K562 (cell line): ENCODE data around the gene FARP1. TPM values are rescaled to one million over a fixed set of nuclear protein-coding genes. Genes with fewer than 3 reads are reported as not detected.

Experiments
- ATAC-seq: fragments of 200-7000 bp; cut with Tn5 transposase; 3 replicates; pipeline ENCODE4 v1.9.1; 2020; ENCODE audit warnings: moderate library complexity
- BruUV-seq: library from RNA; stranded (reverse); fragments of 400-500 nt; replicated peaks from 2 replicates; lab custom pipeline; 2021; lab: Mats Ljungman, UMichigan
- CTCF ChIA-PET: fragments of 300-600 bp; formaldehyde crosslinking; extraction: SDS; loops from one replicate; lab custom pipeline; 2021; ENCODE audit warnings: low intra/inter-chr PET ratio; lab: Yijun Ruan, JAX
- POLR2A ChIA-PET: fragments of 300-600, 350-650 bp; sonication (Branson Sonifier 250); formaldehyde crosslinking; extraction: SDS; loops from one replicate; lab custom pipeline; 2021; ENCODE audit warnings: antibody characterized with exemption, inconsistent platforms; lab: Yijun Ruan, JAX
- DNase-seq, 4 experiments: peaks; one replicate each; pipeline versions ENCODE4 v3.0.0 to v3.0.0-alpha.2; 2011 to 2018; ENCODE audit warnings: low spot score in 3 of 4, mixed read lengths in 3 of 4; ENCODE audit errors: extremely low read depth in 1 of 4
- FAIRE-seq: peaks from 2 replicates; lab custom pipeline; 2011; peaks lifted over from hg19 to GRCh38; lab: Jason Lieb, UNC
- H2AFZ ChIP-seq: 2 replicates; pipeline ENCODE4 v1.6.0; 2011; ENCODE audit warnings: low read depth, low read length, control low read depth, inconsistent platforms
- H3K27ac ChIP-seq: fragments of 200-600 bp; 3 replicates; pipeline ENCODE4 v1.8.0; 2011; ENCODE audit warnings: low read depth, mild to moderate bottlenecking, control low read depth, inconsistent platforms, low read length, moderate library complexity, mixed read lengths; ENCODE audit errors: extremely low read depth
- H3K27me3 ChIP-seq, 2 experiments: fragments of 300-600 bp in 1 of 2; 2 replicates in 1 of 2; 3 replicates in 1 of 2; pipeline versions ENCODE4 v1.6.0 to v1.8.0; 2011; ENCODE audit warnings: inconsistent platforms in 2 of 2, low read length in 2 of 2, mild to moderate bottlenecking in 1 of 2, mixed read lengths in 1 of 2, moderate library complexity in 1 of 2; ENCODE audit not compliant: control insufficient read depth in 2 of 2, insufficient read depth in 2 of 2
- H3K36me3 ChIP-seq: fragments of 300-600 bp; 3 replicates; pipeline ENCODE4 v1.8.0; 2011; ENCODE audit warnings: mild to moderate bottlenecking, low read length, inconsistent platforms; ENCODE audit not compliant: control insufficient read depth, insufficient read depth
- H3K4me1 ChIP-seq, 2 experiments: fragments of 200-600 bp in 1 of 2; replicated peaks in 1 of 2; 2 replicates in 1 of 2; 3 replicates in 1 of 2; pipeline versions ENCODE4 v1.5.1 to v1.8.0; 2011; ENCODE audit warnings: inconsistent platforms in 2 of 2, low read length in 2 of 2, mild to moderate bottlenecking in 1 of 2, mixed read lengths in 1 of 2, moderate library complexity in 1 of 2; ENCODE audit not compliant: control insufficient read depth in 2 of 2, insufficient read depth in 2 of 2
- H3K4me2 ChIP-seq: 2 replicates; pipeline ENCODE4 v1.6.1; 2011; ENCODE audit warnings: low read length, control low read depth, inconsistent platforms, mixed read lengths; ENCODE audit not compliant: insufficient read depth
- H3K4me3 ChIP-seq: fragments of 200-600 bp; sonication (generic), shearing (Covaris generic); 2 replicates; pipeline ENCODE4 v1.5.1; 2016; ENCODE audit warnings: control low read depth, inconsistent platforms
- H3K79me2 ChIP-seq: fragments of 200-600 bp; 3 replicates; pipeline ENCODE4 v1.8.0; 2011; ENCODE audit warnings: low read length, inconsistent platforms; ENCODE audit not compliant: control insufficient read depth, insufficient read depth
- H3K9ac ChIP-seq, 2 experiments: 2 replicates each; pipeline versions ENCODE4 v1.6.0 to v1.6.1; 2011; ENCODE audit warnings: low read depth in 2 of 2, low read length in 2 of 2, control low read depth in 1 of 2, inconsistent platforms in 1 of 2, mild to moderate bottlenecking in 1 of 2, mixed read lengths in 1 of 2; ENCODE audit not compliant: insufficient read depth in 1 of 2
- H3K9me1 ChIP-seq: one replicate; pipeline ENCODE4 v1.6.0; 2011; ENCODE audit warnings: inconsistent platforms, mild to moderate bottlenecking, low read length, moderate library complexity; ENCODE audit not compliant: control insufficient read depth, insufficient read depth
- H3K9me3 ChIP-seq: replicated peaks from 2 replicates; pipeline ENCODE4 v1.5.1; 2011; ENCODE audit warnings: low read depth, low read length, inconsistent platforms; ENCODE audit not compliant: control insufficient read depth, insufficient read depth
- H4K20me1 ChIP-seq: replicated peaks from 2 replicates; pipeline ENCODE4 v1.6.1; 2011; ENCODE audit warnings: low read length, inconsistent platforms, mixed read lengths; ENCODE audit not compliant: control insufficient read depth, insufficient read depth
- ATF1 ChIP-seq, 2 experiments: fragments of 450-650 bp in 1 of 2; IDR thresholded peaks; 2 replicates each; pipeline ENCODE4 v1.6.1; 2016; ENCODE audit warnings: missing compliant biosample characterization in 1 of 2, missing genetic modification characterization in 1 of 2
- BDP1 ChIP-seq: IDR thresholded peaks from 3 replicates; pipeline ENCODE4 v1.6.1; 2011; ENCODE audit not compliant: insufficient read length, insufficient read depth
- CCNT2 ChIP-seq: IDR thresholded peaks from 2 replicates; pipeline ENCODE4 v1.6.1; 2011; ENCODE audit warnings: borderline replicate concordance, low read depth, mild to moderate bottlenecking, moderate library complexity, mixed read lengths, low read length; ENCODE audit not compliant: insufficient read length; ENCODE audit errors: extremely low read depth
- CREB3 ChIP-seq: fragments of 450-650 bp; conservative IDR thresholded peaks from 2 replicates; pipeline ENCODE4 v1.6.1; 2016; ENCODE audit warnings: missing genetic modification characterization, low read depth, mild to moderate bottlenecking, missing compliant biosample characterization, moderate library complexity
- CTCF ChIP-seq, 3 experiments: IDR thresholded peaks in 2 of 3; conservative IDR thresholded peaks in 1 of 3; 2 replicates each; pipeline ENCODE4 v1.5.1; 2011 to 2012; ENCODE audit warnings: low read length in 3 of 3, mild to moderate bottlenecking in 3 of 3, control low read depth in 2 of 3, improper control_type of control experiment in 1 of 3, inconsistent platforms in 1 of 3, low read depth in 1 of 3, mixed read lengths in 1 of 3, moderate library complexity in 1 of 3; ENCODE audit not compliant: insufficient read depth in 2 of 3
- ESRRA ChIP-seq: fragments of 450-650 bp; IDR thresholded peaks from 2 replicates; pipeline ENCODE4 v1.6.1; 2014; ENCODE audit warnings: low read depth, mild to moderate bottlenecking, moderate library complexity, borderline replicate concordance
- FOXA3 ChIP-seq, 2 experiments: fragments of 450-650 bp in 1 of 2; sonication (generic) in 1 of 2; formaldehyde crosslinking; IDR thresholded peaks in 1 of 2; conservative IDR thresholded peaks in 1 of 2; 2 replicates each; pipeline versions ENCODE4 v1.4.0 to v1.8.0; 2020 to 2022; ENCODE audit warnings: mild to moderate bottlenecking in 2 of 2, missing genetic modification reagents in 1 of 2
- MCM2 ChIP-seq: fragments of 450-650 bp; IDR thresholded peaks from 2 replicates; pipeline ENCODE4 v1.6.1; 2017; ENCODE audit warnings: low read depth, mild to moderate bottlenecking
- PHTF2 ChIP-seq: fragments of 250-450 bp; sonication (Bioruptor Pico); IDR thresholded peaks from 2 replicates; pipeline ENCODE4 v1.5.0; 2021; ENCODE audit warnings: mild to moderate bottlenecking
- PRDM10 ChIP-seq: fragments of 450-650 bp; IDR thresholded peaks from 2 replicates; pipeline ENCODE4 v1.6.1; 2018; ENCODE audit not compliant: partially characterized antibody
- RAD21 ChIP-seq, 2 experiments: fragments of 250-450 bp in 1 of 2; fragments of 450-650 bp in 1 of 2; sonication (Bioruptor Pico) in 1 of 2; formaldehyde crosslinking in 1 of 2; IDR thresholded peaks in 1 of 2; conservative IDR thresholded peaks in 1 of 2; 2 replicates each; pipeline versions ENCODE4 v1.4.0 to v1.8.0; 2020 to 2022; ENCODE audit warnings: mild to moderate bottlenecking in 2 of 2, moderate library complexity in 1 of 2
- SMC3 ChIP-seq: conservative IDR thresholded peaks from 2 replicates; pipeline ENCODE4 v1.6.1; 2011; ENCODE audit warnings: low read depth, low read length, improper control_type of control experiment; ENCODE audit not compliant: insufficient read depth
- XRCC4 ChIP-seq: IDR thresholded peaks from one replicate; pipeline ENCODE4 v1.6.1; 2011; ENCODE audit not compliant: insufficient read depth, insufficient read length; ENCODE audit errors: extremely low read depth
- ZFPM2 ChIP-seq: fragments of 250-450 bp; sonication (Bioruptor Pico); IDR thresholded peaks from 2 replicates; pipeline ENCODE4 v1.5.1; 2022; ENCODE audit warnings: mild to moderate bottlenecking
- ZFX ChIP-seq: sonication (generic); formaldehyde crosslinking; IDR thresholded peaks from 2 replicates; pipeline ENCODE4 v1.8.0; 2022; ENCODE audit warnings: mild to moderate bottlenecking, missing genetic modification reagents, moderate library complexity
- WGBS: fragments of 100-300 bp; shearing (Covaris generic); methylation state at CpG from one replicate; pipeline ENCODE4 v1.1.6; 2016; ENCODE audit warnings: low coverage, mixed read lengths; ENCODE audit not compliant: insufficient coverage; ENCODE audit errors: missing lambda C conversion rate; 5-methylcytosine and 5-hydroxymethylcytosine counted together
- in situ Hi-C: fragments of 300-500 bp; cut with MboI; formaldehyde crosslinking; loops from 4 replicates; pipeline ENCODE4 v1.15.0; 2018; ENCODE audit warnings: inconsistent platforms, mixed read lengths
- intact Hi-C: fragments of 100-400 bp; cut with micrococcal nuclease; formaldehyde crosslinking; loops from 2 replicates; pipeline ENCODE4 v1.14.2; 2022
- polyA plus RNA-seq, 8 experiments: library from polyadenylated mRNA; depleted of rRNA in 4 of 8; stranded (reverse) in 5 of 8; unstranded in 3 of 8; fragments of >200 nt; fragmentation: Nextera tagmentation in 2 of 8; fragmentation: Illumina TruSeq in 1 of 8; extraction: Ambion mirVana in 2 of 8; extraction: Trizol in 1 of 8; gene quantifications; 2 replicates each; pipeline versions ENCODE4 v1.2.1 to v1.2.3, GENCODE V29; 2011 to 2014; ENCODE audit warnings: inconsistent platforms in 1 of 8, missing spikeins in 1 of 8
- total RNA-seq, 7 experiments: library from RNA; depleted of rRNA in 6 of 7; stranded (reverse); fragments of >200 nt in 6 of 7; fragmentation: Illumina TruSeq in 2 of 7; extraction: Trizol in 2 of 7; gene quantifications; 2 replicates each; pipeline versions ENCODE4 v1.2.1 to v1.2.3, GENCODE V29; 2011 to 2021; ENCODE audit warnings: low replicate concordance in 1 of 7

Gene FARP1
- total and polyA plus RNA-seq, 9 of the 15 experiments (the other 6 are each of a cell fraction or from before 2014, with no cell fraction given): 0.03 to 0.29 (median 0.05) TPM; not detected in 3

- ATAC-seq (no peak), DNase-seq (no peak), FAIRE-seq (no peak)
- 6% methylated on average over 11 of the region's 11 CpGs for WGBS
- Histone ChIP-seq H3K79me2 (no peaks in the 10 kb centered on the region), H3K9me3 (no peaks in the 10 kb centered on the region), H3K9ac (no peak overlapping the region), H3K4me3 (no peak overlapping the region), H3K27ac (no peak overlapping the region), H3K9me1 (no peaks in the 10 kb centered on the region), H2AFZ (no peak overlapping the region), H3K36me3 (no peaks in the 10 kb centered on the region), H3K4me2 (no peak overlapping the region), H3K4me1 (no peaks in the 10 kb centered on the region), H3K27me3 (peaks cover 27 to 77% of the 10 kb centered on the region in 2 experiments), H4K20me1 (no peaks in the 10 kb centered on the region)
- intact Hi-C loops (no loop called here), in situ Hi-C loops (no loop called here)
- ChIA-PET POLR2A (interaction anchor here (1.2 kb wide), 1 partner anchor 12 kb away, joined by 4 read pairs; no protein-coding TSS in a partner anchor), CTCF (no interaction called here)
- TF ChIP-seq ESRRA (no peak), CREB3 (tag) (no peak), PRDM10 (no peak), ZFX (CRISPR knock-in tag) (no peak), ZFPM2 (CRISPR knock-in tag) (no peak), PHTF2 (CRISPR knock-in tag) (no peak), CTCF (IDR thresholded peaks at IDR 0.05 in 2 of 3, conservative IDR thresholded peaks at IDR 0.05 in 1 of 3; ENCODE audit: insufficient read depth in 2 of 3, low read depth in 1 of 3, low read length in 3 of 3) (no peak), MCM2 (no peak), ATF1 (CRISPR knock-in tag; IDR thresholded peaks at IDR 0.05) (no peak), ATF1 (tag; IDR thresholded peaks at IDR 0.05) (no peak), RAD21 (CRISPR knock-in tag; conservative IDR thresholded peaks at IDR 0.05 in 1 of 2, IDR thresholded peaks at IDR 0.05 in 1 of 2) (no peak), FOXA3 (CRISPR knock-in tag; conservative IDR thresholded peaks at IDR 0.05 in 1 of 2, IDR thresholded peaks at IDR 0.05 in 1 of 2) (no peak), BDP1 (no peak), XRCC4 (no peak), SMC3 (no peak), CCNT2 (no peak)
- no TSS peak for BruUV-seq
Measured at GRCh38 chr13:98410612-98411011, 267.7 kb downstream of the FARP1 start.
